Putamen (tissue), 1 donor: ENCODE measurements around the gene ITK.
"Not testable (repeated sequence)": the region's sequence is repeated elsewhere in the genome, so short reads cannot be mapped to it uniquely, and the experiment has no call there.

Experiments used
- DNase-seq: peaks from one replicate; pipeline ENCODE4 v3.0.0-alpha.2; 2016; ENCODE audit warnings: low spot score

The ITK gene

GRCh38 chr5:157168286-157168685 lies 12.4 kb upstream of the ITK start:
- no peak for DNase-seq

- no peak for DNase-seq
Observed at GRCh38 chr5:157172403-157172802, 8.2 kb upstream of the ITK start.

DNA sequence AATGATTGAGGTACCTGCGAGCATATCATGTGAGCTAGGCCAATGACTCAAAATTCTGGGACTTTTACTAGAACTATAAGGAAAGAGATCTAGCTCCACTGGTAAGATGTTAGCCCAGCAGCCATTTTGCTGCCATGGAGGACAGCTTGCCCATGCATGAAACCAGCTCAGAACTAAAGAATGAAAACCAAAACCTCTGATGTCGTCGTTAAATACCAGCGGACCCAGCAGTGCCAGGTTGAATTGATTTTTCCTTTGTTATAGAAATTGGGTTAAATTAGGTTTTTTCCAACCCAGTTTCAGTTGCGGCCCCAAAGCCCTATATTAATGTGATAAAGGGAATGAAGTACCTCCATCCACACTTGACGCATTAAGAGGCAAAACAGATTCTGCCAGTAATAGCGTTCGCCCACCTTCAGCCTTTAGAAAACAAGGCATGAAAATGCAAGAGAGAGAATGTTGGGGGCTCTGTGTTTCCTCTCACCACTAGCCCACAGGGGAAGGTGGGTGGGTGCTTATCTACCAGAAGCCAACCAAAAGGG lies 5.5 kb upstream of the ITK start:
- DNase-seq, result no peak

- no peak for DNase-seq
Observed at GRCh38 chr5:157177953-157178352, 2.7 kb upstream of the ITK start.

DNA sequence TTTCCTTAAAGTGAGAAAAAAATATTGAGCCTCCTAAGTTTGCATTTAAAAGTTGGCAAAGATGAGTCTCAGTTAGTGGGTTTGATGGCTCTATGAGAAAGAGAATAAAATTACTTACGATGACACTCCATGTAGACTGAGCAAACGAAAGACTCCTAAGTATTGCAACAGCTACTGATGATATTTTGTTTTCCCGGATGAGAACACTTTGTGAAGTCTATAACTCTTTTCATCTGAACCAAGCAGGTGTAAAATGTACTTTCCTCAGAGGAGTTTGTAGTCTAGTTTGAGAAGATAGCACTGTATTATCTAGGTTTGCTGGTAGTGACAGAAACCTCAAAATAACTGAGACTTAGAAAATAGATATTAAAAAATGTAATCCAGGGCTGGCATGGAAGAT lies 1.7 kb upstream of the ITK start:
- no peak for DNase-seq

- no peak for DNase-seq
Observed at GRCh38 chr5:157182143-157182757, 1.6 kb downstream of the ITK start.

- DNase-seq, result no peak
Observed at GRCh38 chr5:157184117-157184670, 3.6 kb downstream of the ITK start.

- DNase-seq, result peak; percentile 10
Observed at GRCh38 chr5:157185122-157185521, 4.5 kb downstream of the ITK start.

GRCh38 chr5:157186309-157187045 lies 5.8 kb downstream of the ITK start:
- DNase-seq, result no peak

DNA sequence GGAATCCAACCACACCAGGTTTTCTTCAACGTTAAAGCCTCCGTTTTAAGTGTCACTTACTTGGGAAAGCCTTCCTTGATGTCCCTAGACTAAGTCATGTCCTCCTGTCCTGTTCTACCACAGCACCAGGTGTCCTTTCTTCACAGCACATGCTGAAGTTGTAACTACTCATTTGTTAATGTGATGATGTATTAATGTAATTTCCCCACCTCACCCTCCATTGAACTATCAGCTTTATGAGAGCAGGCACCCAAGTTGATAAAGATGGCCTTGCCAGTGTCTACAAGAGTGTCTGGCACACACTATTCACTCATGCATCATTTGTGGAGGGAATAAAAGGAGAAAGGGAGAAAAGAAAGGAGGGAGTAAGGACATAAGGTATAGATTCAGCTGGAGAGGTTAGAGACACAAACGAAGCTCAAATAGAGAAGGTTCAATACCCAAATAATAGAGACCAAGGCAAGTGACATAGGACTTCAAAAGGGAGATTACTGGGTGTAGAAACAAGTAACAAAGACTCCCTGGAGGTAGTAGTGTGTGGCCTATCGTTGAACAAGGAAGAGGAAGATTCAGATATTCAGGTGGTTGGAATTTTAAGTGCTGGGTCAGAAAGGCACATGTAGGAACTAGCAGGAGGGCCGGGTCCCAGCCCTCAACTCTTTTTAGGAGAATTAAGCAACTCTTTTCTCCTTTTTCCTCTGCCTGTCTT lies 6.6 kb downstream of the ITK start:
- DNase-seq, result no peak

DNA sequence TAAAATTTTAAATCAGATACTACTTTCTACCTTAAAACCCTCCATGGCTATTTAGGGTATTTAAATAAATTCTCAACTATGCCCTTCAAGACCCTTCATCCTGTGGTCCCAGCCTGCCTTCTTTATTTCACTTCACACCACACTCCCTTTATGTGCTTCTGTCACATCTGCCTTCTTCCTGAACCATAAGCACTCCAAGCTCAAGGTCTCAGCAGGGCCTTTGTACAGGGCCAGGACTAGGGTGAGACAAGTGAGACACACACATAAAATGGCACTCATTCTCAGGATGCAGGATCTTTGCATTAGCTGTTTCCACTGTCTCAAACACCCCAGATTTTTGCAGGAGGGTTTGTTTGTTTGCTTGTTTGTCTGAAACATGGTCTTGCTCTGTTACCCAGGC lies 7.6 kb downstream of the ITK start:
- DNase-seq, result no peak

GRCh38 chr5:157189223-157189622 lies 8.6 kb downstream of the ITK start:
- DNase-seq, result no peak

DNA sequence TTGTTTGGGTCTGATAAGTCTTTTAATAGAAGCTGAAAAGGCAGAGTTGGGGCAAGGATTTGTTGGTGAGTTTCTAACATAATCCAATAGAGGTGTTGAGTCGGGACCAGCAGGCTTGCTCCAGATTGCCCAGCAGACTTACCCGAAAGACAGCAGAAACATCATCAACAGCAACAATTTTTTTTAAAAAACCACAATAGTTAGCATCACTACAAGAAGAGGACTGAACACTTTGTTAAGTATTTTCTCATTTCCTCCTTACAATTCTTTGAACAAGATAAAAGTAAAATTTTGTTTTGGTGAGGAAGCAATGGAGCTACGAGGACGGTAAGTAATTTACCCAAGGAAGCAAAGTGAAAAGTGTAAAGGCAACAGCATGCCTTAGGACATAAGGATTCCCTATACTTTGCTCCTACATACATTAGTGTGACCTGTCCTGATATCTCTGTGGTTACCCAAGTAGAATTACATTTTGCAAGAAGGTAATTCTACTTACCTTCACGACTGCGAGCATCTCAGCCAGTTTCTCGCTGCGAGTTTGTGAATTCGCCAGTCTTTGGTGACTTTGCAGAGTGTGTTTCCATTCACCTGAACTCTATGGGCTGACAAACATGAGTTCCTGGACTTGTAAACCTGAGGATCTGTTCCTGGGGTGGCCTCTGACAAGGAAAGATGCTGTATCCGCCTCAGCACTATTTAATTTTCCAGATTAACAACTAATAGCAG lies 13.2 kb downstream of the ITK start:
- no peak for DNase-seq

GRCh38 chr5:157196045-157196444 lies 15.4 kb downstream of the ITK start:
- no peak for DNase-seq

DNA sequence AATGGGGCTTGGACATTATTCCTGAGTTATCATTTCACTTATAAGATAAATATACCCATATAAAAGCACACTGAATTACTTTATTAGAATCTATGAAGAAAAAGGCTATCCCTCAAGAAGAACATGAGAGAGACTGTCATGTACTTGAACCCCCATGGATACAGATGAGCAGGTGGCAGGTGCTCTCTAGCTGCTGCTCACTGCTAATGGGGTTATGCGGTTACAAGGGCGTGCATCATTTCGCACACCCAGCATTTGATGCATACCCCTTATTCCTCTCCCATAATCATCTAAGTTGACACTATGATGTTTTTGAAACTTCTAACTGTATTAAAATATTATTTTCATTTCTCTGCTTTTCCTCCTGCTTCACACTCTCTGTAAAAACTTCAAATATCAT lies 16.4 kb downstream of the ITK start:
- DNase-seq, result no peak

GRCh38 chr5:157198277-157198986 lies 17.8 kb downstream of the ITK start:
- DNase-seq, result no peak

DNA sequence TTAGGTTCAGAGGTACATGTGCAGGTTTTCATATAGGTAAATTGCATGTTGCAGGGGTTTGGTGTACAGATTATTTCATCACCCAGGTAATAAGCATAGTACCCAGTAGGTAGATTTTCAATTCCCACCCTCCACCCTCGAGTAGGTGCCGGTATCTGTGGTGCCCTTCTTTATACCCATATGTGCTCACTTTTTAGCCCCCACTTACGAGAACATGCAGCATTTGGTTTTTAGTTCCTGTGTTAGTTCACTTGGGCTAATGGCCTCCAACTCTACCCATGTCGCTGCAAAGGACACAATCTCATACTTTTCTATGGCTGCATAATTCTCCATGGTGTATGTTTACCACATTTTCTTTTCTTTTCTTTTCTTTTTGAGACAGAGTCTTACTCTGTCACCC lies 21.2 kb downstream of the ITK start:
- DNase-seq, result no peak

- no peak for DNase-seq
Observed at GRCh38 chr5:157203417-157203816, 22.8 kb downstream of the ITK start.

DNA sequence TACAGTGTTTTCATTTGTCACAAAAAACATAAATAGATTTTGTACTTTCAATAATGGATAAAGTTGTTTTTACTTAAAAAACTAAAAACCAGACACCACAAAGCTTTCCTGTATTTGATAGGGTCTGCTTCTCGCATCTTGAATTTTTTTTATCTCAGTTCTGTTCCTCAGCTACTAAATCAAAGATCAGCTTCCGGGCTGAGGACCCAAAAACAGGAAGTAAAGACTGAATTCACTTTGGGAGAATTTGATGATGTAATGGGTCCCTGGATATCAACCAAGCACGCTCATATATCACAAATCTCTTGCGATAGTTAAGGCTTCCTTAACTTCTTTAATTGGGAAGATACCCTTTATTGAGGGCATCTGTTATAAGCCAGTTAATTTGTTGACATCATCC lies 24.1 kb downstream of the ITK start:
- no peak for DNase-seq

DNA sequence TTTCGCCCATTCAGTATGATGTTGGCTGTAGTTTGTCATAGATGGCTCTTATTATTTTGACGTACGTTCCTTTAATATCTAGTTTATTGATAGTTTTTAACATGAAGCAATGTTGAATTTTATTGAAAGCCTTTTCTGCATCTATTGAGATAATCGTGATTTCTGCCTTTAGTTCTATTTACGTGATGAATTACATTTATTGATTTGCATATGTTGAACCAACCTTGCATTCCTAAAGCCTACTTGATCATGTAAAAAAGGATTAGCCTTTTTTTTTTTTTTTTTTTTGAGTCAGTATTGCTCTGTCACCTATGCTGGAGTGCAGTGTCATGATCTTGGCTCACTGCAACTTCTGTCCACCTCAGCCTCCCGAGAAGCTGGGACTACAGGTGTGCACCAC lies 25.1 kb downstream of the ITK start:
- DNase-seq, result no peak

DNA sequence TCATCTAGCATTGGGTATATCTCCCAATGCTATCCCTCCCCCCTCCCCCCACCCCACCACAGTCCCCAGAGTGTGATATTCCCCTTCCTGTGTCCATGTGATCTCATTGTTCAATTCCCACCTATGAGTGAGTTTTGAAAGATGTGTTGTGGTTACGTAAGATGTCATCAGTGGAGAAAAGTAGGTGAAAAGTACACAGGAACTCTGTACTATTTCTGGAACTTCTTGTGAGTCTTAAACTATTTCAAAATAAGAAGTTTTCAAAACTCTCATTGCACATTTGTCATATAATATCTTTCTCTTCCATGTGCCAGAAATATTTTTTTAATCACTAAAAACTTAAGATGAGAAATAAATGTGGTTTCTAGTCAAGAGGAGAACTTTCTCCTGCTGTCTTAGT lies 30.0 kb downstream of the ITK start:
- not testable (repeated sequence) for DNase-seq
